Measurements from ENCODE around the gene RGS12.
A peak's percentile ranks its signal among the peaks of the same experiment; 100 is the strongest.

RGS12 gene

GRCh38 chr4:3332498-3332897 lies 39.7 kb downstream of the RGS12 start:
- DNase-seq, result no peak

- no peak for DNase-seq
These were observed 41.5 kb downstream of the RGS12 start for GRCh38 chr4:3334316-3334715.

GRCh38 chr4:3335385-3335784 lies 42.6 kb downstream of the RGS12 start:
- no peak for DNase-seq

- no peak for DNase-seq
These were observed 43.2 kb downstream of the RGS12 start for GRCh38 chr4:3335982-3336381.

GRCh38 chr4:3336382-3337356 lies 43.8 kb downstream of the RGS12 start:
- no peak for DNase-seq

GRCh38 chr4:3337357-3337732 lies 44.5 kb downstream of the RGS12 start:
- no peak for DNase-seq

- DNase-seq, result no peak
These were observed 45.0 kb downstream of the RGS12 start for GRCh38 chr4:3337811-3338210.

GRCh38 chr4:3338321-3338838 lies 45.6 kb downstream of the RGS12 start:
- no peak for DNase-seq

- no peak for DNase-seq
These were observed 46.2 kb downstream of the RGS12 start for GRCh38 chr4:3338976-3339531.

- no peak for DNase-seq
These were observed 46.8 kb downstream of the RGS12 start for GRCh38 chr4:3339577-3339976.

- no peak for DNase-seq
These were observed 47.3 kb downstream of the RGS12 start for GRCh38 chr4:3340038-3340699.

GRCh38 chr4:3340700-3341083 lies 47.9 kb downstream of the RGS12 start:
- no peak for DNase-seq

- no peak for DNase-seq
These were observed 48.9 kb downstream of the RGS12 start for GRCh38 chr4:3341760-3342159.

GRCh38 chr4:3342182-3342854 lies 49.5 kb downstream of the RGS12 start:
- DNase-seq, result peak; percentile 35 to 36
